A549 (cell line): Measurements from ENCODE around the gene GRK2. TPM values are rescaled to one million over a fixed set of nuclear protein-coding genes. Genes with fewer than 3 reads are reported as not detected.

Experiments
- ATAC-seq, 2 experiments: fragments of 200-7000 bp in 1 of 2; fragments of >200 bp in 1 of 2; cut with Nextera tagmentation in 1 of 2; cut with Tn5 transposase in 1 of 2; 3 replicates each; pipeline versions ENCODE4 v1.8.0 to v1.9.1; 2018 to 2020; ENCODE audit warnings: mild to moderate bottlenecking in 1 of 2, moderate library complexity in 1 of 2
- CTCF ChIA-PET: fragments of 300-600 bp; sonication (Branson Sonifier 250); formaldehyde crosslinking; extraction: SDS; loops from one replicate; lab custom pipeline; 2021; ENCODE audit warnings: antibody characterized with exemption, inconsistent platforms; lab: Yijun Ruan, JAX
- POLR2A ChIA-PET: fragments of 350-600 bp; formaldehyde crosslinking; extraction: SDS; loops from one replicate; lab custom pipeline; 2021; ENCODE audit warnings: antibody characterized with exemption, inconsistent platforms; lab: Yijun Ruan, JAX
- DNase-seq, 2 experiments: peaks; one replicate each; pipeline versions ENCODE4 v3.0.0 to v3.0.0-alpha.2; 2011 to 2016; ENCODE audit warnings: low read depth in 1 of 2, low spot score in 1 of 2
- FAIRE-seq: peaks from 2 replicates; lab custom pipeline; 2011; peaks lifted over from hg19 to GRCh38; lab: Jason Lieb, UNC
- H3K27ac ChIP-seq, 2 experiments: fragments of >200 bp; sonication (Bioruptor Twin); formaldehyde crosslinking; 3 replicates each; pipeline ENCODE4 v1.5.1; 2016 to 2017
- H3K4me1 ChIP-seq: fragments of >200 bp; sonication (Bioruptor Twin); formaldehyde crosslinking; 3 replicates; pipeline ENCODE4 v1.6.1; 2016
- H3K4me2 ChIP-seq: fragments of >200 bp; sonication (Bioruptor Twin); formaldehyde crosslinking; 3 replicates; pipeline ENCODE4 v1.6.1; 2016
- H3K4me3 ChIP-seq: fragments of >200 bp; sonication (Bioruptor Twin); formaldehyde crosslinking; 3 replicates; pipeline ENCODE4 v1.5.1; 2016
- H3K9me3 ChIP-seq: fragments of >200 bp; sonication (Bioruptor Twin); formaldehyde crosslinking; 3 replicates; pipeline ENCODE4 v1.6.1; 2016
- CEBPB ChIP-seq, 2 experiments: fragments of >200 bp in 1 of 2; sonication (Bioruptor Twin) in 1 of 2; formaldehyde crosslinking in 1 of 2; IDR thresholded peaks; 2 replicates each; pipeline ENCODE4 v1.6.1; 2012 to 2016
- EHF ChIP-seq: fragments of 250-450 bp; sonication (Bioruptor Pico); IDR thresholded peaks from 2 replicates; pipeline ENCODE4 v1.5.0; 2020; ENCODE audit warnings: mild to moderate bottlenecking
- GATA3 ChIP-seq: IDR thresholded peaks from 2 replicates; pipeline ENCODE4 v1.6.1; 2012; ENCODE audit warnings: borderline replicate concordance
- HDAC2 ChIP-seq: fragments of 200-600 bp; sonication (generic); IDR thresholded peaks from 2 replicates; pipeline ENCODE4 v1.6.1; 2016
- JUN ChIP-seq, 2 experiments: fragments of >200 bp; sonication (Bioruptor Twin); formaldehyde crosslinking; IDR thresholded peaks; 2 replicates in 1 of 2; 3 replicates in 1 of 2; pipeline ENCODE4 v1.6.1; 2016 to 2017
- KDM1A ChIP-seq: fragments of 200-600 bp; sonication (generic); IDR thresholded peaks from 2 replicates; pipeline ENCODE4 v1.6.1; 2016; ENCODE audit warnings: low read depth, mild to moderate bottlenecking
- MAZ ChIP-seq: fragments of 150-350 bp; IDR thresholded peaks from 2 replicates; pipeline ENCODE4 v1.6.1; 2014; ENCODE audit warnings: antibody characterized with exemption, low read depth, low read length, borderline replicate concordance
- RAD21 ChIP-seq, 2 experiments: fragments of >200 bp in 1 of 2; sonication (Bioruptor Twin) in 1 of 2; formaldehyde crosslinking in 1 of 2; IDR thresholded peaks in 1 of 2; conservative IDR thresholded peaks in 1 of 2; 2 replicates in 1 of 2; 3 replicates in 1 of 2; pipeline ENCODE4 v1.6.1; 2012 to 2018; ENCODE audit warnings: inconsistent platforms in 1 of 2
- RARB ChIP-seq: fragments of 250-450 bp; sonication (Bioruptor Pico); IDR thresholded peaks from 2 replicates; pipeline ENCODE4 v1.8.0; 2021; ENCODE audit warnings: mild to moderate bottlenecking, moderate library complexity
- RFX5 ChIP-seq: fragments of 450-650 bp; IDR thresholded peaks from 2 replicates; pipeline ENCODE4 v1.7.1; 2014; ENCODE audit warnings: antibody characterized with exemption, mild to moderate bottlenecking, moderate library complexity
- SREBF2 ChIP-seq: fragments of 450-650 bp; IDR thresholded peaks from 2 replicates; pipeline ENCODE4 v1.6.1; 2014; ENCODE audit warnings: mild to moderate bottlenecking, moderate library complexity
- TP53 ChIP-seq: fragments of 250-450 bp; sonication (Bioruptor Pico); IDR thresholded peaks from 2 replicates; pipeline ENCODE4 v1.5.0; 2021; ENCODE audit warnings: mild to moderate bottlenecking, moderate library complexity
- ZFP36 ChIP-seq: fragments of 450-650 bp; IDR thresholded peaks from 2 replicates; pipeline ENCODE4 v1.6.1; 2014; ENCODE audit warnings: borderline replicate concordance; ENCODE audit not compliant: partially characterized antibody
- WGBS: methylation state at CpG from one replicate; pipeline ENCODE4 v1.1.6; 2017; ENCODE audit errors: missing lambda C conversion rate; 5-methylcytosine and 5-hydroxymethylcytosine counted together
- polyA plus RNA-seq, 4 experiments: library from polyadenylated mRNA; depleted of rRNA in 3 of 4; stranded (reverse); fragments of >200 nt; fragmentation: RNase III in 1 of 4; extraction: RNeasy Plus Mini Kit Qiagen cat#74134 plus additional on column Dnase treatment in 1 of 4; gene quantifications; 2 replicates in 3 of 4; 3 replicates in 1 of 4; pipeline ENCODE4 v1.2.3, GENCODE V29; 2011 to 2017
- TF ChIP-seq, protein P1 (sequence below): fragments of 200-600 bp; sonication (generic); IDR thresholded peaks from 2 replicates; pipeline ENCODE4 v1.6.1; 2016; ENCODE audit warnings: antibody characterized with exemption, mild to moderate bottlenecking, moderate library complexity
- TF ChIP-seq, protein P2 (sequence below): fragments of >200 bp; sonication (Bioruptor Twin); formaldehyde crosslinking; IDR thresholded peaks from 3 replicates; pipeline ENCODE4 v1.5.1; 2016
- TF ChIP-seq, protein P3 (sequence below): fragments of 450-650 bp; IDR thresholded peaks from 2 replicates; pipeline ENCODE4 v1.6.1; 2014; ENCODE audit warnings: antibody characterized with exemption

The GRK2 gene
- polyA plus RNA-seq, 2 of the 4 experiments (the other 2 are of a cell fraction) = 20.5 to 29.7 TPM

DNA sequence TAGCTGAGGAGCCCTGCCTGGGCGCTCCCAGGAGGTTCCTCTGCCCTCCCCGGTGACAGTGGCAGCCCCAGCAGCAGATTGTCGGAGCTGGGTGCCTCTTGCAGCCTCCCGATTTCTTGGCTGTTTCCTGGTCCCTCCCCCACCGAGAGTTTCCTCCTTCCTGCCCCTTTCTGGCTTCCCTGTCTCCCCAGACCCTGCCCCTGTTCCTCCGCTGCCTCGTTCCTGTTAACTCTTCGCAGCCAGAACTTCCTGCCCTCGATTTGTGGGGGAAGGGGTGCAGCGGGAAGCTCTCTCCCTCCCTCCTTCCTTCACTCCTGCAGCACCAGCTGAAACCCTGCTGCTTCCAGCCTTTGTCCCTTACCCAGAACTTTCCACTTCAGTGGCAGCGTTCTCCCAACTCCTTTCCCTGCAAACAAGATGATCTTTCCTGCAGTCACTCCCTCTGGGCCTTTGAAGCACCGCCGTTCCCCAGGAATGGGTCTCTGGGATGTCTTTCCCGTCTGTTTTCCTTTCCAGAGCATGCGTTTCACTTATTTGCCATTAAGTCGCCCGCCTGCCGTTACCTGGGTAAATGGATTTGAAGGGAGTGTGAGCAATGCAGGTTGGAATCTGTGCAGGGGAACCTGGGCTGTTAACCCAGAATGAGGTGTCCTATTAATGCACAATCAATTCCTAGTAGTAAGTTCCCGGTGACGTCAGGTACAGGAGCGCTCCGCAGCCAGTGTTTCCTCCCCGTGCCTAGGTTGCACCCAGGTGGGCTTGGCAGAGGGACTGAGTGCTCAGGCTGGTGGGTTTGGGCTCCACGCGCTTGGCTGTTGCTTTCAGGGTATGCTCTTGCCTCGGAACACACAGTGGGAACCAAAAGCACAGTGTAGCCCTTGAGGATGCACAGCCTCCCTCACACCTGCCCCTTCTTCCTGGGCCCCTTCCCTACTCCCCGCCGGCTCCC lies 4.3 kb downstream of the GRK2 start:
- FAIRE-seq = no peak
- Histone ChIP-seq H3K4me2 (no peak overlapping the region), H3K9me3 (no peaks in the 10 kb centered on the region), H3K4me1 (peaks cover 21% of the 10 kb centered on the region; the same call in 2 of the 3 replicates), H3K27ac (peak overlapping the region in 1 of 2 experiments; percentile 21; a peak in 2 of 6 replicates), H3K4me3 (no peak overlapping the region)
- no peak for ATAC-seq
- POLR2A ChIA-PET = interaction anchor here (0.5 to 1.9 kb wide), 2 partner anchors 18 to 105 kb away, joined by 4 to 6 read pairs; partner anchors contain the start of gene ANKRD13D
- CTCF ChIA-PET = interaction anchor here (0.6 to 4.1 kb wide), 8 partner anchors 8 to 392 kb away, joined by 4 to 34 read pairs (median 6); partner anchors contain the start of gene ANKRD13D
- DNase-seq = no peak
- WGBS = 84% methylated on average over 28 of the region's 28 CpGs
- no peak for TF ChIP-seq RFX5
- TF ChIP-seq RARB = no peak
- TF ChIP-seq GATA3 = no peak
- TF ChIP-seq EHF (CRISPR knock-in tag) = no peak
- TF ChIP-seq TP53 = no peak
- TF ChIP-seq, protein P1, sequence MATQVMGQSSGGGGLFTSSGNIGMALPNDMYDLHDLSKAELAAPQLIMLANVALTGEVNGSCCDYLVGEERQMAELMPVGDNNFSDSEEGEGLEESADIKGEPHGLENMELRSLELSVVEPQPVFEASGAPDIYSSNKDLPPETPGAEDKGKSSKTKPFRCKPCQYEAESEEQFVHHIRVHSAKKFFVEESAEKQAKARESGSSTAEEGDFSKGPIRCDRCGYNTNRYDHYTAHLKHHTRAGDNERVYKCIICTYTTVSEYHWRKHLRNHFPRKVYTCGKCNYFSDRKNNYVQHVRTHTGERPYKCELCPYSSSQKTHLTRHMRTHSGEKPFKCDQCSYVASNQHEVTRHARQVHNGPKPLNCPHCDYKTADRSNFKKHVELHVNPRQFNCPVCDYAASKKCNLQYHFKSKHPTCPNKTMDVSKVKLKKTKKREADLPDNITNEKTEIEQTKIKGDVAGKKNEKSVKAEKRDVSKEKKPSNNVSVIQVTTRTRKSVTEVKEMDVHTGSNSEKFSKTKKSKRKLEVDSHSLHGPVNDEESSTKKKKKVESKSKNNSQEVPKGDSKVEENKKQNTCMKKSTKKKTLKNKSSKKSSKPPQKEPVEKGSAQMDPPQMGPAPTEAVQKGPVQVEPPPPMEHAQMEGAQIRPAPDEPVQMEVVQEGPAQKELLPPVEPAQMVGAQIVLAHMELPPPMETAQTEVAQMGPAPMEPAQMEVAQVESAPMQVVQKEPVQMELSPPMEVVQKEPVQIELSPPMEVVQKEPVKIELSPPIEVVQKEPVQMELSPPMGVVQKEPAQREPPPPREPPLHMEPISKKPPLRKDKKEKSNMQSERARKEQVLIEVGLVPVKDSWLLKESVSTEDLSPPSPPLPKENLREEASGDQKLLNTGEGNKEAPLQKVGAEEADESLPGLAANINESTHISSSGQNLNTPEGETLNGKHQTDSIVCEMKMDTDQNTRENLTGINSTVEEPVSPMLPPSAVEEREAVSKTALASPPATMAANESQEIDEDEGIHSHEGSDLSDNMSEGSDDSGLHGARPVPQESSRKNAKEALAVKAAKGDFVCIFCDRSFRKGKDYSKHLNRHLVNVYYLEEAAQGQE = no peak
- no peak for TF ChIP-seq ZFP36
- no peak for TF ChIP-seq MAZ
- no peak for TF ChIP-seq KDM1A
- TF ChIP-seq, protein P2, sequence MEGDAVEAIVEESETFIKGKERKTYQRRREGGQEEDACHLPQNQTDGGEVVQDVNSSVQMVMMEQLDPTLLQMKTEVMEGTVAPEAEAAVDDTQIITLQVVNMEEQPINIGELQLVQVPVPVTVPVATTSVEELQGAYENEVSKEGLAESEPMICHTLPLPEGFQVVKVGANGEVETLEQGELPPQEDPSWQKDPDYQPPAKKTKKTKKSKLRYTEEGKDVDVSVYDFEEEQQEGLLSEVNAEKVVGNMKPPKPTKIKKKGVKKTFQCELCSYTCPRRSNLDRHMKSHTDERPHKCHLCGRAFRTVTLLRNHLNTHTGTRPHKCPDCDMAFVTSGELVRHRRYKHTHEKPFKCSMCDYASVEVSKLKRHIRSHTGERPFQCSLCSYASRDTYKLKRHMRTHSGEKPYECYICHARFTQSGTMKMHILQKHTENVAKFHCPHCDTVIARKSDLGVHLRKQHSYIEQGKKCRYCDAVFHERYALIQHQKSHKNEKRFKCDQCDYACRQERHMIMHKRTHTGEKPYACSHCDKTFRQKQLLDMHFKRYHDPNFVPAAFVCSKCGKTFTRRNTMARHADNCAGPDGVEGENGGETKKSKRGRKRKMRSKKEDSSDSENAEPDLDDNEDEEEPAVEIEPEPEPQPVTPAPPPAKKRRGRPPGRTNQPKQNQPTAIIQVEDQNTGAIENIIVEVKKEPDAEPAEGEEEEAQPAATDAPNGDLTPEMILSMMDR = no peak
- TF ChIP-seq HDAC2 = no peak
- TF ChIP-seq, protein P3, sequence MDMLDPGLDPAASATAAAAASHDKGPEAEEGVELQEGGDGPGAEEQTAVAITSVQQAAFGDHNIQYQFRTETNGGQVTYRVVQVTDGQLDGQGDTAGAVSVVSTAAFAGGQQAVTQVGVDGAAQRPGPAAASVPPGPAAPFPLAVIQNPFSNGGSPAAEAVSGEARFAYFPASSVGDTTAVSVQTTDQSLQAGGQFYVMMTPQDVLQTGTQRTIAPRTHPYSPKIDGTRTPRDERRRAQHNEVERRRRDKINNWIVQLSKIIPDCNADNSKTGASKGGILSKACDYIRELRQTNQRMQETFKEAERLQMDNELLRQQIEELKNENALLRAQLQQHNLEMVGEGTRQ = no peak
- no peak for TF ChIP-seq CEBPB (IDR thresholded peaks at IDR 0.05)

DNA sequence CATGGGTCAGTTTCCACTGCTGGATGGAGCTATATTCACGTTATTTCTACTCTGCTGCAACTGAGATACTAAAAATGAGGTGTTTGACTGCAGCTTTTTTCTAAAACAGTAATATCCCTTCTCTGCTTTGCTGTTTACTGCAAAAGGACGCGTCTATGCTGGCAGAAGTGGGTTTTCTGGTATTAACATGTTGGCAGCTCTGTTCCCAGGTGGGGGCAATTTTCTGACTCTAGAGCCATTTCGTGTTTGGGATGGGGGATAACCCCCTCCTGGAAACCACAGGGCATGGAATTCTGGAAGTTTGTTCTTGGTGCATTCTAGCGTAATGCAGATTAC lies 4.9 kb downstream of the GRK2 start:
- DNase-seq = no peak
- ChIA-PET POLR2A (interaction anchor here (1.9 kb wide), 1 partner anchor 17 kb away, joined by 6 read pairs; the partner anchor contains the start of gene ANKRD13D), CTCF (interaction anchor here (0.6 to 4.1 kb wide), 7 partner anchors 9 to 392 kb away, joined by 4 to 34 read pairs (median 5); partner anchors contain the start of gene ANKRD13D)
- Histone ChIP-seq H3K4me2 (no peak overlapping the region), H3K4me3 (no peak overlapping the region), H3K4me1 (peaks cover 17% of the 10 kb centered on the region; the same call in 2 of the 3 replicates), H3K9me3 (no peaks in the 10 kb centered on the region), H3K27ac (no peak overlapping the region)
- 88% methylated on average over 5 of the region's 5 CpGs for WGBS
- TF ChIP-seq RFX5 (no peak), CEBPB (IDR thresholded peaks at IDR 0.05) (no peak), JUN (IDR thresholded peaks at IDR 0.05) (no peak), SREBF2 (no peak), RAD21 (conservative IDR thresholded peaks at IDR 0.05 in 1 of 2, IDR thresholded peaks at IDR 0.05 in 1 of 2) (no peak)
- FAIRE-seq = no peak
- ATAC-seq = no peak
